HepG2 (cell line): Measurements from ENCODE around the gene BEX1.

Experiments
- ASH2L ChIP-seq: fragments of 300-600, 200-600 bp; sonication (generic); IDR thresholded peaks from 2 replicates; pipeline ENCODE4 v1.7.0; 2017; ENCODE audit warnings: low read depth, mild to moderate bottlenecking, moderate library complexity, mixed read lengths, low read length; ENCODE audit not compliant: insufficient read length
- BHLHE40 ChIP-seq: IDR thresholded peaks from 2 replicates; pipeline ENCODE4 v1.6.1; 2011; ENCODE audit warnings: low read length, improper control_type of control experiment
- EP300 ChIP-seq, 3 experiments: sonication (generic) in 1 of 3; formaldehyde crosslinking in 1 of 3; IDR thresholded peaks; 2 replicates each; pipeline versions ENCODE4 v1.5.1 to v1.6.1; 2011 to 2020; ENCODE audit warnings: low read depth in 2 of 3, low read length in 2 of 3, borderline replicate concordance in 1 of 3, improper control_type of control experiment in 1 of 3, mild to moderate bottlenecking in 1 of 3, missing genetic modification reagents in 1 of 3, moderate library complexity in 1 of 3
- HOXA9 ChIP-seq: sonication (generic); formaldehyde crosslinking; IDR thresholded peaks from 2 replicates; pipeline ENCODE4 v1.8.1; 2022; ENCODE audit warnings: missing genetic modification reagents, mild to moderate bottlenecking, moderate library complexity, borderline replicate concordance
- JUND ChIP-seq: sonication (generic); formaldehyde crosslinking; IDR thresholded peaks from 2 replicates; pipeline ENCODE4 v1.8.0; 2022; ENCODE audit warnings: mild to moderate bottlenecking, missing genetic modification reagents
- ZFP1 ChIP-seq: IDR thresholded peaks from 2 replicates; pipeline ENCODE4 v1.6.1; 2016
- ZNF274 ChIP-seq: sonication (generic); formaldehyde crosslinking; IDR thresholded peaks from 2 replicates; pipeline ENCODE4 v1.5.1; 2020; ENCODE audit warnings: mild to moderate bottlenecking, missing genetic modification reagents
- ZNF577 ChIP-seq: sonication (generic); formaldehyde crosslinking; IDR thresholded peaks from 2 replicates; pipeline ENCODE4 v1.4.0; 2020; ENCODE audit warnings: mild to moderate bottlenecking, low read depth, missing genetic modification reagents, borderline replicate concordance
- TF ChIP-seq, protein P1 (sequence below): IDR thresholded peaks from 2 replicates; pipeline ENCODE4 v1.6.1; 2012; ENCODE audit warnings: low read length, improper control_type of control experiment
- TF ChIP-seq, protein P2 (sequence below): sonication (generic); formaldehyde crosslinking; IDR thresholded peaks from 2 replicates; pipeline ENCODE4 v1.5.0; 2020; ENCODE audit warnings: mild to moderate bottlenecking, missing genetic modification reagents, moderate library complexity

DNA sequence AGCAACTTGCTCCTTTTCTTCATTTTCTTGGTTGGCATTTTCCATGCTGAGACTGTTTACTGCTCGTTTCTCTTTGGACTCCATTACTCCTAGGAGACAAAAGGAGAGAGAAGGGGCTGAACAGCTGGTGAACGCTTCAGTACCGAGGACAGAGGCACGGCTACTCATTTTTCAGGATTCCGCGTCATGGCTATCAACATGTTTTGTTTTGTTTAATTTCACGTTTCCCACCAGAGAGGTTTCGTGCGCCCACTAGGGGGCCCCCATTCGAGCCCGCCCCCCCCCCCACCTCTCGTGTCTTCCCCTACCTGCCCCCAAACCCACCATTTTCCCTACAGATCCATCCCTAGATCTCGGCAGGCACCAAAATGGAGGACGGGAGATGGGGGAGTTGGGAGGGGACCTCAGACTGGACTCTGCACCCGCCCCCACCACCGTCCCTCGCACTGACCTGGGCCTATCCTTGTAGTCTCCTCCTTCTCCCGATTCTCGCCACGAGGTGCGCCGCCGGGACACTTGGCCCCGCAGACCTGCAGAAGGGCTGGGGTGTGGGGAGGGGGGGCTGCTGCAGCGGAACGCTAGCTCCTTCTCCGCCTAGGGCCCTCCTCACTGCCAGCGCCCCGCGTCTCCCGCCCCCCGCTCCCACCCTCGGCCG is 653 bp downstream of the BEX1 start:
- TF ChIP-seq ZNF274 (no peak), EP300 (IDR thresholded peaks at IDR 0.05; ENCODE audit: low read depth in 2 of 2, low read length in 2 of 2) (no peak), EP300 (CRISPR knock-in tag; IDR thresholded peaks at IDR 0.05; ENCODE audit: borderline replicate concordance) (no peak), ASH2L (no peak), JUND (CRISPR knock-in tag) (no peak), ZNF577 (no peak), HOXA9 (CRISPR knock-in tag) (no peak), ZFP1 (CRISPR knock-in tag) (no peak), BHLHE40 (no peak)
- TF ChIP-seq, protein P1, sequence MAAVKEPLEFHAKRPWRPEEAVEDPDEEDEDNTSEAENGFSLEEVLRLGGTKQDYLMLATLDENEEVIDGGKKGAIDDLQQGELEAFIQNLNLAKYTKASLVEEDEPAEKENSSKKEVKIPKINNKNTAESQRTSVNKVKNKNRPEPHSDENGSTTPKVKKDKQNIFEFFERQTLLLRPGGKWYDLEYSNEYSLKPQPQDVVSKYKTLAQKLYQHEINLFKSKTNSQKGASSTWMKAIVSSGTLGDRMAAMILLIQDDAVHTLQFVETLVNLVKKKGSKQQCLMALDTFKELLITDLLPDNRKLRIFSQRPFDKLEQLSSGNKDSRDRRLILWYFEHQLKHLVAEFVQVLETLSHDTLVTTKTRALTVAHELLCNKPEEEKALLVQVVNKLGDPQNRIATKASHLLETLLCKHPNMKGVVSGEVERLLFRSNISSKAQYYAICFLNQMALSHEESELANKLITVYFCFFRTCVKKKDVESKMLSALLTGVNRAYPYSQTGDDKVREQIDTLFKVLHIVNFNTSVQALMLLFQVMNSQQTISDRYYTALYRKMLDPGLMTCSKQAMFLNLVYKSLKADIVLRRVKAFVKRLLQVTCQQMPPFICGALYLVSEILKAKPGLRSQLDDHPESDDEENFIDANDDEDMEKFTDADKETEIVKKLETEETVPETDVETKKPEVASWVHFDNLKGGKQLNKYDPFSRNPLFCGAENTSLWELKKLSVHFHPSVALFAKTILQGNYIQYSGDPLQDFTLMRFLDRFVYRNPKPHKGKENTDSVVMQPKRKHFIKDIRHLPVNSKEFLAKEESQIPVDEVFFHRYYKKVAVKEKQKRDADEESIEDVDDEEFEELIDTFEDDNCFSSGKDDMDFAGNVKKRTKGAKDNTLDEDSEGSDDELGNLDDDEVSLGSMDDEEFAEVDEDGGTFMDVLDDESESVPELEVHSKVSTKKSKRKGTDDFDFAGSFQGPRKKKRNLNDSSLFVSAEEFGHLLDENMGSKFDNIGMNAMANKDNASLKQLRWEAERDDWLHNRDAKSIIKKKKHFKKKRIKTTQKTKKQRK, result no peak
- TF ChIP-seq, protein P2, sequence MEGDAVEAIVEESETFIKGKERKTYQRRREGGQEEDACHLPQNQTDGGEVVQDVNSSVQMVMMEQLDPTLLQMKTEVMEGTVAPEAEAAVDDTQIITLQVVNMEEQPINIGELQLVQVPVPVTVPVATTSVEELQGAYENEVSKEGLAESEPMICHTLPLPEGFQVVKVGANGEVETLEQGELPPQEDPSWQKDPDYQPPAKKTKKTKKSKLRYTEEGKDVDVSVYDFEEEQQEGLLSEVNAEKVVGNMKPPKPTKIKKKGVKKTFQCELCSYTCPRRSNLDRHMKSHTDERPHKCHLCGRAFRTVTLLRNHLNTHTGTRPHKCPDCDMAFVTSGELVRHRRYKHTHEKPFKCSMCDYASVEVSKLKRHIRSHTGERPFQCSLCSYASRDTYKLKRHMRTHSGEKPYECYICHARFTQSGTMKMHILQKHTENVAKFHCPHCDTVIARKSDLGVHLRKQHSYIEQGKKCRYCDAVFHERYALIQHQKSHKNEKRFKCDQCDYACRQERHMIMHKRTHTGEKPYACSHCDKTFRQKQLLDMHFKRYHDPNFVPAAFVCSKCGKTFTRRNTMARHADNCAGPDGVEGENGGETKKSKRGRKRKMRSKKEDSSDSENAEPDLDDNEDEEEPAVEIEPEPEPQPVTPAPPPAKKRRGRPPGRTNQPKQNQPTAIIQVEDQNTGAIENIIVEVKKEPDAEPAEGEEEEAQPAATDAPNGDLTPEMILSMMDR (CRISPR knock-in tag), result no peak
